Sigmoid colon (tissue), 7 donors: ENCODE results near the gene FCN1. TPM values are rescaled to one million over a fixed set of nuclear protein-coding genes. Genes with fewer than 3 reads are reported as not detected.
A peak's percentile ranks its signal among the peaks of the same experiment; 100 is the strongest.

Experiments used
- DNase-seq: peaks from one replicate; pipeline ENCODE4 v3.0.0-alpha.2; 2019
- H3K27ac ChIP-seq, 4 donors: fragments of 200-600 bp; sonication (generic); one replicate each; pipeline ENCODE4 v1.5.1; 2016 to 2019; ENCODE audit warnings: mild to moderate bottlenecking in 1 of 4
- H3K27me3 ChIP-seq, 3 donors: fragments of 200-600 bp; sonication (generic); one replicate each; pipeline ENCODE4 v1.5.1; 2019; ENCODE audit warnings: mild to moderate bottlenecking in 1 of 3
- H3K36me3 ChIP-seq, 4 donors: fragments of 200-600 bp; sonication (generic); one replicate each; pipeline ENCODE4 v1.5.1; 2016 to 2019
- H3K4me1 ChIP-seq, 4 donors: fragments of 200-600 bp; sonication (generic); one replicate each; pipeline ENCODE4 v1.5.1; 2017 to 2019
- H3K4me3 ChIP-seq, 4 donors: fragments of 200-600 bp; sonication (generic); one replicate each; pipeline ENCODE4 v1.5.1; 2017 to 2019; ENCODE audit warnings: mild to moderate bottlenecking in 2 of 4, moderate library complexity in 1 of 4
- H3K9me3 ChIP-seq, 4 donors: fragments of 200-600 bp in 3 of 4; sonication (generic) in 3 of 4; one replicate each; pipeline versions ENCODE4 v1.5.1 to v1.6.1; 2013 to 2019
- EP300 ChIP-seq, 4 donors: sonication (generic); formaldehyde crosslinking; IDR thresholded peaks; one replicate each; pipeline ENCODE4 v1.6.1; 2017; ENCODE audit warnings: antibody characterized with exemption in 4 of 4
- POLR2A ChIP-seq, 2 donors: fragments of 450-650 bp; IDR thresholded peaks; one replicate each; pipeline ENCODE4 v1.6.1; 2016; ENCODE audit warnings: antibody characterized with exemption in 2 of 2, mild to moderate bottlenecking in 2 of 2, moderate library complexity in 2 of 2
- POLR2AphosphoS5 ChIP-seq, 4 donors: sonication (generic); formaldehyde crosslinking; IDR thresholded peaks; one replicate each; pipeline ENCODE4 v1.6.1; 2017; ENCODE audit warnings: antibody characterized with exemption in 4 of 4
- WGBS, 2 donors: extraction: QIAGEN DNeasy Blood & Tissue Kit; methylation state at CpG; one replicate each; pipeline ENCODE4 v1.1.7; 2013; 5-methylcytosine and 5-hydroxymethylcytosine counted together
- intact Hi-C: fragments of 100-400 bp; cut with DNase I; formaldehyde crosslinking; loops from one replicate; pipeline ENCODE4 v1.15.1; 2023
- polyA plus RNA-seq, 3 donors: library from polyadenylated mRNA; stranded (reverse); fragments of 200-250 nt; gene quantifications; one replicate each; pipeline ENCODE4 v1.2.3, GENCODE V29; 2013
- total RNA-seq, 4 donors: library from RNA; depleted of rRNA; stranded (reverse); fragments of >200 nt; gene quantifications; one replicate each; pipeline ENCODE4 v1.1.0, GENCODE V29; 2016
- TF ChIP-seq, protein P1 (sequence below), 4 experiments: fragments of 450-650 bp in 3 of 4; fragments of 200-600 bp in 1 of 4; IDR thresholded peaks; one replicate each; pipeline ENCODE4 v1.5.1; 2016 to 2019; ENCODE audit warnings: antibody characterized with exemption in 4 of 4, mild to moderate bottlenecking in 3 of 4, moderate library complexity in 2 of 4
- donor health status: healthy with polysubstance abuse.
- donor health status: Bipolar disorder and iron deficiency.
- donor health status: healthy.

Gene FCN1
- total and polyA plus RNA-seq, 7 donors, result 0.69 to 6.9 (median 1.4) TPM

DNA sequence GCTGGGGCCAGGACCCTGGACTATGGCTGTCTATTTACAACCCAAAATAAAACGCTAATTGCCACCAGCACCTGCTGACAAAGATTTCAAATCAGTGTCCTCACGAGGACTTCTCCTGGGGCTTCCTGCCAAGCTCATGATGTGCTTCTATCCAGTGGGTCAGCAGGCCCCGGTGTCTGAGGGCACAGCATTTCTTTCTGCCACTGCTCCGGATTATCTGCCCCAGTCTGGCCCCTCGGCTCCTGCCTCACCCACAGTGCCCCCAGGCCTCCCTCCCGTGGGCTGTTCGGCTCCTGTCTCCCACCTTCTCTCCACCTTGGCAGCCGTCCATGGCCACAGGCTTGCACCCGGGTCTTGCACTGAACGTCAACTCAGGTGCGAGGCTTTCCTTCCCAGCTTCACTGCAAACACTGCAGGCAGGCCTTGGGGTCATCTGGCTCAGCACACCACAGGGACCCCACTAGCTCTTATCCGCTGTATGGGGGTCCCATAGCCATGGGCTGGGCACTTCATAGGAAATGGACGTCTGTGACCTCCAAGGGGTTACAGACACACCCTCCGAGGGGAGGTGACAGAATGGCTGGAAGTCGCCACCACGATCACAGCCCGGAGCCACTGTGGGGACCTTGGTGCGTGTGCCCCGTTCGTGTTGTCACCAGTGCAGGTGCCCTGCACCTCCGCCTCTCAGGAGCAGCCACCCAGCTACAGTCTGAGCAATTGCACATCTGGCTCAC is 43.8 kb upstream of the FCN1 start:
- Histone ChIP-seq H3K4me1 (no peaks in the 10 kb centered on the region), H3K4me3 (no peak overlapping the region), H3K27ac (no peak overlapping the region), H3K9me3 (no peaks in the 10 kb centered on the region), H3K36me3 (no peaks in the 10 kb centered on the region), H3K27me3 (peaks cover 0 to 18% (median 0%) of the 10 kb centered on the region in 3 donors)
- WGBS, 2 donors, result 24 to 75% methylated on average over 21 of the region's 21 CpGs
- no peak for TF ChIP-seq EP300 (IDR thresholded peaks at IDR 0.05)
- TF ChIP-seq, protein P1, sequence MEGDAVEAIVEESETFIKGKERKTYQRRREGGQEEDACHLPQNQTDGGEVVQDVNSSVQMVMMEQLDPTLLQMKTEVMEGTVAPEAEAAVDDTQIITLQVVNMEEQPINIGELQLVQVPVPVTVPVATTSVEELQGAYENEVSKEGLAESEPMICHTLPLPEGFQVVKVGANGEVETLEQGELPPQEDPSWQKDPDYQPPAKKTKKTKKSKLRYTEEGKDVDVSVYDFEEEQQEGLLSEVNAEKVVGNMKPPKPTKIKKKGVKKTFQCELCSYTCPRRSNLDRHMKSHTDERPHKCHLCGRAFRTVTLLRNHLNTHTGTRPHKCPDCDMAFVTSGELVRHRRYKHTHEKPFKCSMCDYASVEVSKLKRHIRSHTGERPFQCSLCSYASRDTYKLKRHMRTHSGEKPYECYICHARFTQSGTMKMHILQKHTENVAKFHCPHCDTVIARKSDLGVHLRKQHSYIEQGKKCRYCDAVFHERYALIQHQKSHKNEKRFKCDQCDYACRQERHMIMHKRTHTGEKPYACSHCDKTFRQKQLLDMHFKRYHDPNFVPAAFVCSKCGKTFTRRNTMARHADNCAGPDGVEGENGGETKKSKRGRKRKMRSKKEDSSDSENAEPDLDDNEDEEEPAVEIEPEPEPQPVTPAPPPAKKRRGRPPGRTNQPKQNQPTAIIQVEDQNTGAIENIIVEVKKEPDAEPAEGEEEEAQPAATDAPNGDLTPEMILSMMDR (IDR thresholded peaks at IDR 0.05), result no peak
- no peak for TF ChIP-seq POLR2A (IDR thresholded peaks at IDR 0.05)
- TF ChIP-seq POLR2AphosphoS5 (IDR thresholded peaks at IDR 0.05), result no peak
- intact Hi-C loops, result no loop called here
- peak; percentile 45 for DNase-seq

DNA sequence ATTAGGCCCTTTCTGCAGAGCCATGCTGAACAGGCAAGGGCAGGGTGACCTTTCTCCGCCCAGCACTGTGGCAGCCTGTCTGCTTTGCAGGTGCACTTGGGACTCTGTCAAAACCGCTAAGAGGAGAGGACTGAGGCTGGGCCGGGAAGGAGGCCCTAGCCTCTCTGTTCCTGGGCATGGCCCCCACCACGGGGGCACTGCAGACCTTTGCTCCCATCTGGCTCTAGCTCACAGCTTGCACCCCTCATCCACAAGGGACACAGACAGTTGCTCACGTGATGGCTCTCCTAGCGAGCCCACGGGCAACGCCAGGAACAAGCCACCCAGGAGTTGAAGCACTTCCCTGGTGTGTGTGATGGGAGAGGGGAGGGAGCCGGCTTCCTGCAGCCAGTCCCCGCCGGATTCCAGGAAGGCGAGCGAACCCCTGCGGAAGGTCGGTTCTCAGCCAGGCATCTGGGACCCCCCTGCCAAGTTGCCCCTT is 43.0 kb upstream of the FCN1 start:
- Histone ChIP-seq H3K36me3 (no peaks in the 10 kb centered on the region), H3K4me1 (no peaks in the 10 kb centered on the region), H3K27ac (no peak overlapping the region), H3K4me3 (no peak overlapping the region), H3K9me3 (no peaks in the 10 kb centered on the region), H3K27me3 (peaks cover 0 to 13% (median 0%) of the 10 kb centered on the region in 3 donors)
- DNase-seq, result peak; percentile 25
- no peak for TF ChIP-seq POLR2AphosphoS5 (IDR thresholded peaks at IDR 0.05)
- TF ChIP-seq, protein P1 (IDR thresholded peaks at IDR 0.05), result no peak
- TF ChIP-seq POLR2A (IDR thresholded peaks at IDR 0.05), result no peak
- TF ChIP-seq EP300 (IDR thresholded peaks at IDR 0.05), result no peak
- intact Hi-C loops, result no loop called here
- WGBS, 2 donors, result 63 to 75% methylated on average over 15 of the region's 15 CpGs

DNA sequence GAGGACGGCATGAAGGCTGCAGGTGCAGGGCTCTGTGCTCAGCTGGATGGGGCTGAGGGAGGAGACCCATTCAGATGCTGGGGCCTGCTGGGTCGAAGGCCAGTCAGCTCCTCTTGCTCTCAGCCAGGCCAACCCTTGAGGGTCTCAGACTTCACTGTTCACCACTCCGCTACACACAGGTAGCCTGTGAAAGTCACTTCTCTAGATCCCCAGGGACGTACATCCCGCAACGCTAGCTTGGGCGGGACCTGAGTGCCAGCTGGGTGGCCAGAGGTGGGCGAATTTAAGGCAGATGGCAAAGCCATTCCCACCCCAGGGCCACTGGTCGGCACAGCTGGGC is 42.2 kb upstream of the FCN1 start:
- 78 to 89% methylated on average over 9 of the region's 9 CpGs for WGBS, 2 donors
- Histone ChIP-seq H3K36me3 (no peaks in the 10 kb centered on the region), H3K4me3 (no peak overlapping the region), H3K27me3 (peaks cover 0 to 13% (median 0%) of the 10 kb centered on the region in 3 donors), H3K9me3 (no peaks in the 10 kb centered on the region), H3K4me1 (no peaks in the 10 kb centered on the region), H3K27ac (no peak overlapping the region)
- intact Hi-C loops, result no loop called here
- TF ChIP-seq EP300 (IDR thresholded peaks at IDR 0.05) (no peak), POLR2AphosphoS5 (IDR thresholded peaks at IDR 0.05) (no peak), POLR2A (IDR thresholded peaks at IDR 0.05) (no peak)
- TF ChIP-seq, protein P1 (IDR thresholded peaks at IDR 0.05), result no peak
- peak; percentile 44 for DNase-seq

DNA sequence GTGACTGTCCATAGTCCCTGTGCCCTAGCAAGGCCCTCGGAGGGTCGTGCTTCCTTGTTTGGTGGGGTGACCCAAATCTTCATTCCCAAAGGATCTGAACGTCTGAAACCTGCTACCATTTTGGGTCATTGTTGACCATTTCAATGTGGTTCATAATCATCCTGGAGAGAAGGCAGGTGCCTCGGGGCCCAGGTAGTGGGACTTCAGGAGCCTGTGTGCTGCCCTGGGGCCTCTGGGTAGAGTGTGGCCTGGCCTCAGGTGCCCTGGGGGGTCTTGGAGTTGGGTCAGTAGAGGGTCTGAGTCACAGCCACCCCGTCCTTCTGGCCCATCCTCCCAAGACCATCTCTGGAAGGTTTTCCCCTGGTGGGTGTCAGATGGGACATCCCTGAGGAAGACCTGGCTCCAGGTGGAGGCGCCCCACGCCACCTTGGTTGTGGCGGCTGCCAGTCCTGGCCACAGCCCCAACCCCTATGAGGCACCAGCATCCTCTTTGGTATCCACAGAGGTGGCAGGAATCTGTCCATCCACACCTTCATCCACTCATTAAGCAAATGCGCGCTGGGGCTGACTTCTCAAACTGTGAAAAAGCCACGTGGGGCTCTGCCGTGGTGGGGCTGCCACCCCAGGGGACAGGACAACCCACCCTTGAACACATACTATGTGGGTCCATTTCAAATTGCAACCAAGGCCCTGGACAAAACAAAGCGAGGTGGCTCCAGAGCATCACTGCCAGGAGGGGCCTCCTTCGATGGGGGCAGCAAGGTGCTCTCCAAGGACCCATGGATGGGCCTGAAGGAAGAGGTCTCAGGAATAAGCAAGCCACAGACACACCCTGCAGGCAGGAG is 41.6 kb upstream of the FCN1 start:
- peak; percentile 55 for DNase-seq
- Histone ChIP-seq H3K4me1 (no peaks in the 10 kb centered on the region), H3K27me3 (peaks cover 0 to 13% (median 0%) of the 10 kb centered on the region in 3 donors), H3K36me3 (no peaks in the 10 kb centered on the region), H3K9me3 (no peaks in the 10 kb centered on the region), H3K4me3 (no peak overlapping the region), H3K27ac (no peak overlapping the region)
- TF ChIP-seq POLR2A (IDR thresholded peaks at IDR 0.05) (no peak), POLR2AphosphoS5 (IDR thresholded peaks at IDR 0.05) (no peak), EP300 (IDR thresholded peaks at IDR 0.05) (no peak)
- TF ChIP-seq, protein P1 (IDR thresholded peaks at IDR 0.05), result no peak
- 91 to 94% methylated on average over 14 of the region's 14 CpGs for WGBS, 2 donors
- intact Hi-C loops, result no loop called here
